ENCODE results near the gene SMIM35.

The SMIM35 gene

DNA sequence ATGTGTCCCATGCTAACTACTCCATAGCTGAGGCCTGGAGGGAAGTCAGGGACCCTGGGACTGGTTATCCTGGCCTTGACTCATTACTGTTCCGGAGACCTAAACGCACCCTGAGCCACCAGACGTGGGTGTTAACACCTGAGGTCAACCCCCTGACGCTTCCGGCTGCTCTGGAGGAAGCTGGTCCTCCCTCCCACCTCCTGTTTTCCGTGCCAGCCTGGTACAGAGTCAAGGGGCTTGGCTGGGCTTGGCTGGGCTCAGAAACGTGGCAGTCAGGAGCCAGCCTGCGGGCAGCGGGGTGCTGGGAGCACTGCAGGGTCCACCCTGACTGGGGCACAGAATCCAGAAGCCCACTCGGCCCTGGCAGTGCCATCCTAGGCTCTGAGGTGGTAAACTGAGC, 7.3 kb downstream of the SMIM35 start:
- TF ChIP-seq EZH2phosphoT487 (conservative IDR thresholded peaks at IDR 0.05; ENCODE audit: low read length) = no peak
- TF ChIP-seq, protein P1, sequence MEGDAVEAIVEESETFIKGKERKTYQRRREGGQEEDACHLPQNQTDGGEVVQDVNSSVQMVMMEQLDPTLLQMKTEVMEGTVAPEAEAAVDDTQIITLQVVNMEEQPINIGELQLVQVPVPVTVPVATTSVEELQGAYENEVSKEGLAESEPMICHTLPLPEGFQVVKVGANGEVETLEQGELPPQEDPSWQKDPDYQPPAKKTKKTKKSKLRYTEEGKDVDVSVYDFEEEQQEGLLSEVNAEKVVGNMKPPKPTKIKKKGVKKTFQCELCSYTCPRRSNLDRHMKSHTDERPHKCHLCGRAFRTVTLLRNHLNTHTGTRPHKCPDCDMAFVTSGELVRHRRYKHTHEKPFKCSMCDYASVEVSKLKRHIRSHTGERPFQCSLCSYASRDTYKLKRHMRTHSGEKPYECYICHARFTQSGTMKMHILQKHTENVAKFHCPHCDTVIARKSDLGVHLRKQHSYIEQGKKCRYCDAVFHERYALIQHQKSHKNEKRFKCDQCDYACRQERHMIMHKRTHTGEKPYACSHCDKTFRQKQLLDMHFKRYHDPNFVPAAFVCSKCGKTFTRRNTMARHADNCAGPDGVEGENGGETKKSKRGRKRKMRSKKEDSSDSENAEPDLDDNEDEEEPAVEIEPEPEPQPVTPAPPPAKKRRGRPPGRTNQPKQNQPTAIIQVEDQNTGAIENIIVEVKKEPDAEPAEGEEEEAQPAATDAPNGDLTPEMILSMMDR (IDR thresholded peaks at IDR 0.05; ENCODE audit: insufficient read depth, low read length, poor library complexity, severe bottlenecking) = no peak
- Histone ChIP-seq H3K9ac (ENCODE audit: low read length) (no peak overlapping the region), H3F3A (ENCODE audit: insufficient read depth) (no peaks in the 10 kb centered on the region), H3K9me3 (ENCODE audit: insufficient read depth, low read length) (no peaks in the 10 kb centered on the region), H3K4me3 (ENCODE audit: insufficient read depth, low read length, poor library complexity, severe bottlenecking) (no peak overlapping the region), H3K4me2 (ENCODE audit: low read depth, low read length, poor library complexity, severe bottlenecking) (no peak overlapping the region), H3K27me3 (ENCODE audit: low read length) (no peaks in the 10 kb centered on the region), H3K9me2 (replicated peaks; ENCODE audit: insufficient read depth, low read length) (no peaks in the 10 kb centered on the region), H3K36me3 (ENCODE audit: low read length) (no peaks in the 10 kb centered on the region), H4K20me1 (ENCODE audit: low read depth, low read length) (no peaks in the 10 kb centered on the region), H3K79me2 (ENCODE audit: insufficient read depth, low read length) (no peaks in the 10 kb centered on the region), H3K27ac (ENCODE audit: low read depth, low read length) (no peak overlapping the region), H2AFZ (ENCODE audit: low read depth, low read length, severe bottlenecking) (no peak overlapping the region)

GRCh38 chr11:118078911-118079411, 7.8 kb downstream of the SMIM35 start:
- Histone ChIP-seq H3K27ac (ENCODE audit: low read depth, low read length) (no peak overlapping the region), H3F3A (ENCODE audit: insufficient read depth) (no peaks in the 10 kb centered on the region), H2AFZ (ENCODE audit: low read depth, low read length, severe bottlenecking) (no peak overlapping the region), H3K9me2 (replicated peaks; ENCODE audit: insufficient read depth, low read length) (no peaks in the 10 kb centered on the region), H3K79me2 (ENCODE audit: insufficient read depth, low read length) (no peaks in the 10 kb centered on the region), H3K4me3 (ENCODE audit: insufficient read depth, low read length, poor library complexity, severe bottlenecking) (no peak overlapping the region), H3K9ac (ENCODE audit: low read length) (no peak overlapping the region), H4K20me1 (ENCODE audit: low read depth, low read length) (no peaks in the 10 kb centered on the region), H3K4me2 (ENCODE audit: low read depth, low read length, poor library complexity, severe bottlenecking) (no peak overlapping the region), H3K36me3 (ENCODE audit: low read length) (no peaks in the 10 kb centered on the region), H3K27me3 (ENCODE audit: low read length) (no peaks in the 10 kb centered on the region), H3K9me3 (ENCODE audit: insufficient read depth, low read length) (no peaks in the 10 kb centered on the region)
- TF ChIP-seq EZH2phosphoT487 (conservative IDR thresholded peaks at IDR 0.05; ENCODE audit: low read length) = no peak
- TF ChIP-seq, protein P1 (IDR thresholded peaks at IDR 0.05; ENCODE audit: insufficient read depth, low read length, poor library complexity, severe bottlenecking) = no peak

- Histone ChIP-seq H3K9me2 (replicated peaks; ENCODE audit: insufficient read depth, low read length) (no peaks in the 10 kb centered on the region), H3F3A (ENCODE audit: insufficient read depth) (no peaks in the 10 kb centered on the region), H4K20me1 (ENCODE audit: low read depth, low read length) (no peaks in the 10 kb centered on the region), H3K9ac (ENCODE audit: low read length) (no peak within 1 kb of the TSS), H2AFZ (ENCODE audit: low read depth, low read length, severe bottlenecking) (no peak within 1 kb of the TSS), H3K36me3 (ENCODE audit: low read length) (no peaks in the 10 kb centered on the region), H3K27me3 (ENCODE audit: low read length) (no peaks in the 10 kb centered on the region), H3K27ac (ENCODE audit: low read depth, low read length) (no peak within 1 kb of the TSS), H3K9me3 (ENCODE audit: insufficient read depth, low read length) (no peaks in the 10 kb centered on the region), H3K4me3 (ENCODE audit: insufficient read depth, low read length, poor library complexity, severe bottlenecking) (no peak within 1 kb of the TSS), H3K79me2 (ENCODE audit: insufficient read depth, low read length) (no peaks in the 10 kb centered on the region), H3K4me2 (ENCODE audit: low read depth, low read length, poor library complexity, severe bottlenecking) (no peak within 1 kb of the TSS)
- TF ChIP-seq, protein P1 (IDR thresholded peaks at IDR 0.05; ENCODE audit: insufficient read depth, low read length, poor library complexity, severe bottlenecking) = no peak
- no peak for TF ChIP-seq EZH2phosphoT487 (conservative IDR thresholded peaks at IDR 0.05; ENCODE audit: low read length)
Measured at GRCh38 chr11:118076754-118077281, 9.9 kb downstream of the SMIM35 start, which contains the start of gene TMPRSS4. TMPRSS4 (plus strand) TSS chr11:118077078; CDS start chr11:118077303, 225 bp downstream.

Measured in SU-DHL-6 (cell line).